BE2C (cell line): Measurements from ENCODE around the gene SLC4A5.

Experiments
- DNase-seq: peaks from one replicate; pipeline ENCODE4 v3.0.0-alpha.2; 2020
- H3K27me3 ChIP-seq: fragments of 250-450 bp; sonication (Bioruptor Pico); 2 replicates; pipeline ENCODE4 v1.5.1; 2020; ENCODE audit warnings: mild to moderate bottlenecking
- H3K36me3 ChIP-seq: fragments of 250-450 bp; sonication (Bioruptor Pico); 2 replicates; pipeline ENCODE4 v1.5.1; 2020; ENCODE audit warnings: mild to moderate bottlenecking
- H3K4me1 ChIP-seq: fragments of 250-450 bp; sonication (Bioruptor Pico); 2 replicates; pipeline ENCODE4 v1.5.1; 2020
- H3K4me3 ChIP-seq: 2 replicates; pipeline ENCODE4 v1.5.1; 2011; ENCODE audit warnings: low read depth, low read length
- H3K9me3 ChIP-seq: fragments of 250-450 bp; sonication (Bioruptor Pico); 2 replicates; pipeline ENCODE4 v1.5.1; 2020
- TF ChIP-seq, protein P1 (sequence below): IDR thresholded peaks from 2 replicates; pipeline ENCODE4 v1.5.1; 2012; ENCODE audit warnings: mild to moderate bottlenecking, low read depth, low read length

The SLC4A5 gene

DNA sequence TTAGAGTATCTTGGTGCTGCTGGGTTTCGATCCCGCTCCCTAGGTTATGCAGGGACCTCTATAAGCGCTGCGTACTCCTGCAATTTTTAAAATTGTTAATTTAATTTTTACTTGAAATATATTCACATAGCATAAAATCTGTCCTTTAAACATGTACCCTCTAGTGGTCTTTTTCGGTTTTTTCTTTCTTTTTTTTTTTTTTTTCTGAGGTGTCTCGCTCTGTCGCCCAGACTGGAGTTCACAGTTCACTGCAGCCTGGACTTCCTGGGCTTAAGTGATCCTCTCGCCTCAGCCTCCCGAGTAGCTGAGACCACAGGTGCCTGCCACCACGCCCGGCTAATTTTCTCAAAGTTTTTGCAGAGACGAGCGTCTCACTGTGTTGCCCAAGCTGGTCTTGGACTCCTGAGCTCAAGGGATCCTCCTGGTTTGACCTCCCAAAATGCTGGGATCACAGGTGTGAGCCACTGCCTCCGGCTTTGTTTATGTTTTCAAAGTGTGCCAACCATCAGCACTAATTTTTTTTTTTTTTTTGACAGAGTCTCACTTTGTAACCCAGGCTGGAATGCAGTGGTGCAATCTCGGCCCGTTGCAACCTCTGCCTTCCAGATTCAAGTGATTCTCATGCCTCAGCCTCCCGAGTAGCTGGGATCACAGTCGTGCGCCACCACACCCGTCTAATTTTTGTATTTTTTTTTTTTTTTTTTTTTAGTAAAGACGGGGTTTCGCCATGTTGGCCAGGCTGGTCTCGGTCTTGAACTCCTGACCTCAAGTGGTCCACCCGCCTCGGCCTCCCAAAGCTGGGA is 164.0 kb downstream of the SLC4A5 start:
- no peaks in the 10 kb centered on the region for H3K4me1 ChIP-seq
- TF ChIP-seq, protein P1, sequence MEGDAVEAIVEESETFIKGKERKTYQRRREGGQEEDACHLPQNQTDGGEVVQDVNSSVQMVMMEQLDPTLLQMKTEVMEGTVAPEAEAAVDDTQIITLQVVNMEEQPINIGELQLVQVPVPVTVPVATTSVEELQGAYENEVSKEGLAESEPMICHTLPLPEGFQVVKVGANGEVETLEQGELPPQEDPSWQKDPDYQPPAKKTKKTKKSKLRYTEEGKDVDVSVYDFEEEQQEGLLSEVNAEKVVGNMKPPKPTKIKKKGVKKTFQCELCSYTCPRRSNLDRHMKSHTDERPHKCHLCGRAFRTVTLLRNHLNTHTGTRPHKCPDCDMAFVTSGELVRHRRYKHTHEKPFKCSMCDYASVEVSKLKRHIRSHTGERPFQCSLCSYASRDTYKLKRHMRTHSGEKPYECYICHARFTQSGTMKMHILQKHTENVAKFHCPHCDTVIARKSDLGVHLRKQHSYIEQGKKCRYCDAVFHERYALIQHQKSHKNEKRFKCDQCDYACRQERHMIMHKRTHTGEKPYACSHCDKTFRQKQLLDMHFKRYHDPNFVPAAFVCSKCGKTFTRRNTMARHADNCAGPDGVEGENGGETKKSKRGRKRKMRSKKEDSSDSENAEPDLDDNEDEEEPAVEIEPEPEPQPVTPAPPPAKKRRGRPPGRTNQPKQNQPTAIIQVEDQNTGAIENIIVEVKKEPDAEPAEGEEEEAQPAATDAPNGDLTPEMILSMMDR = 0 out of 2 replicates have a peak, but pooled peaks have one; percentile 13
- H3K27me3 ChIP-seq = no peaks in the 10 kb centered on the region
- no peaks in the 10 kb centered on the region for H3K9me3 ChIP-seq
- H3K36me3 ChIP-seq = no peaks in the 10 kb centered on the region
- peak overlapping the region; percentile 80 for H3K4me3 ChIP-seq
- DNase-seq = no peak

DNA sequence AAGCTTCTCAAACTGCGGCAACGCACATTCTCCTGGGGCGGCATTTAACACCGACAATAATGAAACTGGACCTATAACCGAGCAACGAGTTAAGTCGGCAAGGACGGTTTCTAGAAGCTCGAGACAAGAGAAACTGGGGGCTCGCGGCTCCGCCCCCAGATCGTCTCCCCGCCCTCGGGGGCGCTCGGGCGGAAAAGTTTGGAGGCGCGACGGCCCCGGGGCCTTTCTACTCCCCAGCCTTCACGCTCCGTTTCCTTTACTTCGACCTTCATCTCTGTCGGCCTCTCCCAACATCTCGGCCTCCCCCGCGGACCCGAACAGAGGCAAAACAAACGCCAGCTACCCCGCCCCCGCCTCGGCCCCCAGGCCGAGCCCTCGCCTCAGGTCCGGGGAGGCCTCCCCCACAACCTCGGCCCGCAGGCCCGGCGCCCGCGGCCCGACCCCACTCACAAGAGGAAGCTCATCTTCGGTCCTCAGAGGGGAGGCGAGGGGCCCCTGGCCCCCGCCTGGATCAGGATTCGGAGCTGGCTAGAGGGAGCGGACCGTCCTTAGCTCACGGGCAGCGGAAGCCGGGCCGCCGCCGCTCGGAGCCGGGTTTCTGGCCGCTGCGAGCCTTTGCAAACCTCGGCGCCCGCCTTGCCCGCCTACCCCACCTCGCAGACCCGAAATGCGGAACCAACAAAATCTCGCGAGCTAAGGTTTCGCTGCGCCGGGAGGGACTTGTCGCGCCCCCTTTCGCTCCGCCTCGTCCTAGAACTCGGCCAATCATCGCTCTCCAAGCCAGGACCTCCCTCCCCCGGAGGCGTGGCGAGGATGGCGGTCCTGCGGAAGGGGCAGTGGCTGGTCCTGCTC is 164.8 kb downstream of the SLC4A5 start, which contains the start of gene MOB1A:
Gene MOB1A (minus strand): TSS at position 669 of the 852 bp plus-strand sequence. CDS start 205 bp downstream, at position 464.
- Histone ChIP-seq H3K36me3 (no peaks in the 10 kb centered on the region), H3K4me1 (no peaks in the 10 kb centered on the region), H3K4me3 (peak within 1 kb of the TSS; percentile 80), H3K9me3 (no peaks in the 10 kb centered on the region), H3K27me3 (no peaks in the 10 kb centered on the region)
- TF ChIP-seq, protein P1 = no peak
- peak; percentile 95 for DNase-seq

DNA sequence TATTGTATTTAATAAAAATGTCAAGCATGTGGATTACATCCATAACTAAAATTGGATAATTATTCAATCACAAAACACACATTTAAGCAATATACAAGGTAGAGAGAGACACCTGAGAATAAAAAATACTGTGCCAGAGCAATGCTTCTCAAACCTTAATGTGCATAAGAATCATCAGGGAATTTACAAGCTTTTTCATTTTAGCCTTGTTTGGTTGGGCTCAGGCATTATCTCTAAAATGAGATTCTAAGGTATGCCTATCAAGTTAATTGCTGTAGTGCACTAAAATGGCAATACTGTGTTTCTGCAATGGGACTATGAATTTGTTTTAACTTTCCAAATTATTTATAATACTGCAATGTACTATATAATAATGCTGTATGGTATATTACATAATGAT is 165.5 kb downstream of the SLC4A5 start:
- no peak for DNase-seq
- Histone ChIP-seq H3K4me3 (peak overlapping the region; percentile 80), H3K36me3 (no peaks in the 10 kb centered on the region), H3K9me3 (no peaks in the 10 kb centered on the region), H3K4me1 (no peaks in the 10 kb centered on the region), H3K27me3 (no peaks in the 10 kb centered on the region)
- TF ChIP-seq, protein P1 = no peak

DNA sequence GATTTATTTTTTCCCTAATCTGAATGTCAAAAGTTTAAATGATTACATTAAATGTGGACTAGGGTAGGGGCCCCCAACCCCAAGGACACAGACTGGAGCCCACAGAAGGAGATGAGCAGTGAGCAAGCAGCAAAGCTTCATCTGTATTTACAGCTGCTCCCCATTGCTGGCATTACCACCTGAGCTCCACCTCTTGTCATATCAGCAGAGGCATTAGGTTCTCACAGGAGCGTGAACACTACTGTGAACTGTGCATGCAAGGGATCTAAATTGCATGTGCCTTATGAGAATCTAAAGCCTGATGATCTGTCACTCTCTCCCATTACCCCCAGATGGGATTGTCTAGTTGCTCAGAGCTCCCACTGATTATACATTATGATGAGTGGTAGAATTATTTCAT is 168.3 kb downstream of the SLC4A5 start:
- DNase-seq = no peak
- Histone ChIP-seq H3K4me1 (no peaks in the 10 kb centered on the region), H3K9me3 (no peaks in the 10 kb centered on the region), H3K4me3 (no peak overlapping the region), H3K27me3 (no peaks in the 10 kb centered on the region), H3K36me3 (no peaks in the 10 kb centered on the region)
- TF ChIP-seq, protein P1 = no peak

DNA sequence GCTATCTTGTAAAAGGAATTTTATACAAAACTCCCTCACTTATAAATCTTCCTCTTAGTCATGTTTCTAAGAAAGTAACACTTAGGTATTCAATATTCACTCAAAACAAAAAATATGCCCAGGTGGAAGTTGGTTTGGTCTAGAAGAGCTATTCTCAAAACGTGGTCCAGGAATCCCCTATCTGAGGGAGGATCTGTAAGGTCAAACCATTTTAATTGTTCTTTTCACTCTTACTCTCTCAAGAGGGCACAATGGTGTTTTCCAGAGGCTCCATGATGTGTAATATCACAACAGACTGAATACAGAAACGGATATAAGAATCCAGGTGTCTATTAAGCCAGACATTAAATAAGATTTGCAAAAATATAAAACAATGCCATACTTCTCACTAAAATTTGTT is 174.5 kb downstream of the SLC4A5 start:
- TF ChIP-seq, protein P1 = no peak
- Histone ChIP-seq H3K4me3 (no peak overlapping the region), H3K4me1 (no peaks in the 10 kb centered on the region), H3K9me3 (no peaks in the 10 kb centered on the region), H3K27me3 (no peaks in the 10 kb centered on the region), H3K36me3 (peaks cover 4% of the 10 kb centered on the region)
- no peak for DNase-seq
